Measurements from ENCODE around the gene SRC.
A peak's percentile ranks its signal among the peaks of the same experiment; 100 is the strongest.

The SRC gene

GRCh38 chr20:37397954-37398749 is 52.2 kb downstream of the SRC start:
- H3K27ac ChIP-seq: no peak overlapping the region
- no peak overlapping the region for H3K4me3 ChIP-seq

- Histone ChIP-seq H3K4me3 (no peak overlapping the region), H3K27ac (no peak overlapping the region)
Observed at GRCh38 chr20:37398750-37399621, 53.0 kb downstream of the SRC start.

GRCh38 chr20:37401282-37401929 is 55.5 kb downstream of the SRC start:
- H3K27ac ChIP-seq: no peak overlapping the region
- no peak overlapping the region for H3K4me3 ChIP-seq

- no peak overlapping the region for H3K4me3 ChIP-seq
- H3K27ac ChIP-seq: no peak overlapping the region
Observed at GRCh38 chr20:37401930-37402675, 56.2 kb downstream of the SRC start.

GRCh38 chr20:37403107-37404033 is 57.4 kb downstream of the SRC start:
- Histone ChIP-seq H3K27ac (no peak overlapping the region), H3K4me3 (no peak overlapping the region)

GRCh38 chr20:37404461-37404890 is 58.5 kb downstream of the SRC start:
- H3K27ac ChIP-seq: no peak overlapping the region
- H3K4me3 ChIP-seq: no peak overlapping the region

- no peak overlapping the region for H3K27ac ChIP-seq
- H3K4me3 ChIP-seq: no peak overlapping the region
Observed at GRCh38 chr20:37405351-37405897, 59.5 kb downstream of the SRC start.

GRCh38 chr20:37406010-37406998 is 60.4 kb downstream of the SRC start:
- Histone ChIP-seq H3K4me3 (peak overlapping the region in 6 of 7 experiments; percentile 5 to 37 (median 18)), H3K27ac (peak overlapping the region in 2 of 21 experiments; percentile 9 to 11)

GRCh38 chr20:37407019-37407566 is 61.2 kb downstream of the SRC start:
- Histone ChIP-seq H3K4me3 (peak overlapping the region in 4 of 7 experiments; percentile 5 to 37 (median 18)), H3K27ac (no peak overlapping the region)

GRCh38 chr20:37407573-37408002 is 61.6 kb downstream of the SRC start:
- no peak overlapping the region for H3K4me3 ChIP-seq
- H3K27ac ChIP-seq: no peak overlapping the region

- no peak overlapping the region for H3K4me3 ChIP-seq
- no peak overlapping the region for H3K27ac ChIP-seq
Observed at GRCh38 chr20:37408302-37409193, 62.6 kb downstream of the SRC start.

GRCh38 chr20:37411408-37412219 is 65.7 kb downstream of the SRC start:
- Histone ChIP-seq H3K4me3 (peak overlapping the region in 4 of 7 experiments; percentile 5 to 31 (median 22)), H3K27ac (peak overlapping the region in 2 of 21 experiments; percentile 8 to 46)

- Histone ChIP-seq H3K27ac (no peak overlapping the region), H3K4me3 (no peak overlapping the region)
Observed at GRCh38 chr20:37413023-37413334, 67.0 kb downstream of the SRC start.

- no peak overlapping the region for H3K27ac ChIP-seq
- H3K4me3 ChIP-seq: no peak overlapping the region
Observed at GRCh38 chr20:37413379-37413778, 67.4 kb downstream of the SRC start.
